Esophagus squamous epithelium (tissue), 4 donors: Measurements from ENCODE around the gene TBC1D5.

Source experiments
- CTCF ChIP-seq, 6 experiments: fragments of 450-650 bp in 4 of 6; fragments of 200-600 bp in 2 of 6; sonication (generic) in 2 of 6; IDR thresholded peaks; one replicate each; pipeline ENCODE4 v1.5.1; 2016 to 2019; ENCODE audit warnings: antibody characterized with exemption in 6 of 6, mild to moderate bottlenecking in 4 of 6, moderate library complexity in 4 of 6
- POLR2A ChIP-seq, 4 donors: fragments of 450-650 bp; IDR thresholded peaks; one replicate each; pipeline ENCODE4 v1.6.1; 2017; ENCODE audit warnings: antibody characterized with exemption in 4 of 4, mild to moderate bottlenecking in 4 of 4, moderate library complexity in 3 of 4

GRCh38 chr3:17175187-17175807 lies 567.1 kb downstream of the TBC1D5 start:
- no peak for TF ChIP-seq POLR2A (IDR thresholded peaks at IDR 0.05)
- no peak for TF ChIP-seq CTCF (IDR thresholded peaks at IDR 0.05)
